HG03575 (cell line): ENCODE results near the gene SSMEM1.
"Not testable (repeated sequence)": the region's sequence is repeated elsewhere in the genome, so short reads cannot be mapped to it uniquely, and the experiment has no call there.

Source experiments
- ATAC-seq: cut with Tn5 transposase; IDR thresholded peaks from one replicate; pipeline ENCODE4 v1.9.1; 2021; ENCODE audit not compliant: unreplicated experiment, insufficient number of reproducible peaks, low FRiP score; ENCODE audit errors: extremely low read depth

Gene SSMEM1

GRCh38 chr7:130207642-130208041 is at the start of gene SSMEM1:
Gene SSMEM1 (plus strand): TSS chr7:130207860. CDS start chr7:130207911, 51 bp downstream.
- no peak for ATAC-seq

GRCh38 chr7:130160023-130160422 is 47.6 kb upstream of the SSMEM1 start:
- ATAC-seq = no peak

GRCh38 chr7:130160455-130160854 is 47.2 kb upstream of the SSMEM1 start:
- ATAC-seq = no peak

GRCh38 chr7:130162196-130162595 is 45.5 kb upstream of the SSMEM1 start:
- ATAC-seq = no peak

GRCh38 chr7:130174237-130174959 is 33.3 kb upstream of the SSMEM1 start:
- ATAC-seq = no peak

GRCh38 chr7:130178251-130178650 is 29.4 kb upstream of the SSMEM1 start:
- ATAC-seq = no peak

- ATAC-seq = no peak
Observed at GRCh38 chr7:130179631-130180030, 28.0 kb upstream of the SSMEM1 start.

GRCh38 chr7:130180571-130181262 is 26.9 kb upstream of the SSMEM1 start:
- ATAC-seq = no peak

GRCh38 chr7:130181263-130181605 is 26.4 kb upstream of the SSMEM1 start:
- ATAC-seq = no peak

- ATAC-seq = peak; percentile 66
Observed at GRCh38 chr7:130182990-130183389, 24.7 kb upstream of the SSMEM1 start.

- ATAC-seq = not testable (repeated sequence)
Observed at GRCh38 chr7:130184349-130184748, 23.3 kb upstream of the SSMEM1 start.

- no peak for ATAC-seq
Observed at GRCh38 chr7:130187360-130187759, 20.3 kb upstream of the SSMEM1 start.

- ATAC-seq = no peak
Observed at GRCh38 chr7:130189343-130189742, 18.3 kb upstream of the SSMEM1 start.

GRCh38 chr7:130191791-130192190 is 15.9 kb upstream of the SSMEM1 start:
- no peak for ATAC-seq

- ATAC-seq = no peak
Observed at GRCh38 chr7:130195396-130195795, 12.3 kb upstream of the SSMEM1 start.

GRCh38 chr7:130196476-130196875 is 11.2 kb upstream of the SSMEM1 start:
- no peak for ATAC-seq

GRCh38 chr7:130197094-130197493 is 10.6 kb upstream of the SSMEM1 start:
- ATAC-seq = no peak

- ATAC-seq = no peak
Observed at GRCh38 chr7:130201796-130202195, 5.9 kb upstream of the SSMEM1 start.

GRCh38 chr7:130205084-130205947 is 2.3 kb upstream of the SSMEM1 start, which contains the start of gene TMEM209:
Gene TMEM209 (minus strand): TSS chr7:130205406. CDS start chr7:130205375, 31 bp downstream.
- peak; percentile 79 for ATAC-seq

- ATAC-seq = no peak
Observed at GRCh38 chr7:130207033-130207432, 627 bp upstream of the SSMEM1 start.
